ENCODE measurements around the gene EID3. TPM values are rescaled to one million over a fixed set of nuclear protein-coding genes. Genes with fewer than 3 reads are reported as not detected.
"Not testable (repeated sequence)": the region's sequence is repeated elsewhere in the genome, so short reads cannot be mapped to it uniquely, and the experiment has no call there.

EID3 gene
- total RNA-seq, 1 experiment from 2014 or later: 3.2 TPM

- ChIA-PET CTCF (interaction anchor here (0.6 kb wide), 1 partner anchor 153 kb away, joined by 5 read pairs; no protein-coding TSS in a partner anchor), POLR2A (interaction anchor here (0.8 kb wide), 1 partner anchor 65 kb away, joined by 3 read pairs; no protein-coding TSS in a partner anchor)
- no peaks in the 10 kb centered on the region for H3K9me3 ChIP-seq
- no TSS peak for BruUV-seq (replicated peaks)
- H3K4me3 ChIP-seq (ENCODE audit: low read depth, low read length): no peak overlapping the region
- Mint-ChIP-seq H3K36me3 (ENCODE audit: insufficient read depth, unreplicated experiment) (peaks cover 62% of the 10 kb centered on the region), H3K27ac (ENCODE audit: unreplicated experiment) (no peak overlapping the region), H3K4me1 (ENCODE audit: low read depth, unreplicated experiment) (peaks cover 18% of the 10 kb centered on the region), H3K27me3 (ENCODE audit: insufficient read depth, unreplicated experiment) (no peaks in the 10 kb centered on the region), H3K4me3 (ENCODE audit: unreplicated experiment) (no peak overlapping the region), H3K9me3 (ENCODE audit: unreplicated experiment) (no peaks in the 10 kb centered on the region)
- DNase-seq: no peak
- no peaks in the 10 kb centered on the region; the same call in 1 of the 2 replicates for H3K36me3 ChIP-seq (ENCODE audit: control insufficient read depth, insufficient read depth, low read length)
- intact Hi-C loops (cut with micrococcal nuclease; ENCODE audit: unreplicated experiment): no loop called here
- no peak for TF ChIP-seq CTCF (IDR thresholded peaks at IDR 0.05; ENCODE audit: insufficient read depth in 1 of 2, low read depth in 1 of 2, low read length in 1 of 2, severe bottlenecking in 1 of 2, unreplicated experiment in 1 of 2)
- H3K27me3 ChIP-seq (replicated peaks; ENCODE audit: control insufficient read depth, insufficient read depth, low read length): no peaks in the 10 kb centered on the region
- peaks cover 21% of the 10 kb centered on the region; the same call in 1 of the 2 replicates for H3K4me1 ChIP-seq
These were observed 11.5 kb upstream of the EID3 start for GRCh38 chr12:104291867-104292524.

- no peak overlapping the region for H3K4me3 ChIP-seq (ENCODE audit: low read depth, low read length)
- Mint-ChIP-seq H3K27ac (ENCODE audit: unreplicated experiment) (no peak overlapping the region), H3K4me3 (ENCODE audit: unreplicated experiment) (no peak overlapping the region), H3K27me3 (ENCODE audit: insufficient read depth, unreplicated experiment) (no peaks in the 10 kb centered on the region), H3K9me3 (ENCODE audit: unreplicated experiment) (no peaks in the 10 kb centered on the region), H3K4me1 (ENCODE audit: low read depth, unreplicated experiment) (peaks cover 18% of the 10 kb centered on the region), H3K36me3 (ENCODE audit: insufficient read depth, unreplicated experiment) (peaks cover 64% of the 10 kb centered on the region)
- no peaks in the 10 kb centered on the region for H3K27me3 ChIP-seq (replicated peaks; ENCODE audit: control insufficient read depth, insufficient read depth, low read length)
- ChIA-PET POLR2A (no interaction called here), CTCF (interaction anchor here (0.6 kb wide), 1 partner anchor 155 kb away, joined by 5 read pairs; no protein-coding TSS in a partner anchor)
- BruUV-seq (replicated peaks): no TSS peak
- DNase-seq: no peak
- intact Hi-C loops (cut with micrococcal nuclease; ENCODE audit: unreplicated experiment): no loop called here
- peaks cover 21% of the 10 kb centered on the region; the same call in 1 of the 2 replicates for H3K4me1 ChIP-seq
- H3K36me3 ChIP-seq (ENCODE audit: control insufficient read depth, insufficient read depth, low read length): no peaks in the 10 kb centered on the region; the same call in 1 of the 2 replicates
- TF ChIP-seq CTCF (IDR thresholded peaks at IDR 0.05; ENCODE audit: insufficient read depth in 1 of 2, low read depth in 1 of 2, low read length in 1 of 2, severe bottlenecking in 1 of 2, unreplicated experiment in 1 of 2): no peak
- H3K9me3 ChIP-seq: no peaks in the 10 kb centered on the region
These were observed 10.4 kb upstream of the EID3 start for GRCh38 chr12:104292872-104293794.

GRCh38 chr12:104294158-104294859, 9.2 kb upstream of the EID3 start:
- H3K27me3 Mint-ChIP-seq (ENCODE audit: insufficient read depth, unreplicated experiment); BruUV-seq (replicated peaks); CTCF ChIA-PET; H3K4me3 ChIP-seq (ENCODE audit: low read depth, low read length); H3K4me3 Mint-ChIP-seq (ENCODE audit: unreplicated experiment); POLR2A ChIA-PET; H3K9me3 ChIP-seq; H3K36me3 ChIP-seq (ENCODE audit: control insufficient read depth, insufficient read depth, low read length); H3K27me3 ChIP-seq (replicated peaks; ENCODE audit: control insufficient read depth, insufficient read depth, low read length); H3K9me3 Mint-ChIP-seq (ENCODE audit: unreplicated experiment): not testable (repeated sequence)
- peak; percentile 15 to 19 for TF ChIP-seq CTCF (IDR thresholded peaks at IDR 0.05; ENCODE audit: insufficient read depth in 1 of 2, low read depth in 1 of 2, low read length in 1 of 2, severe bottlenecking in 1 of 2, unreplicated experiment in 1 of 2)
- peak; percentile 63 to 65 for DNase-seq
- intact Hi-C loops (cut with micrococcal nuclease; ENCODE audit: unreplicated experiment): loop anchor here (1.0 kb wide), 1 partner anchor 93 kb away; no protein-coding TSS in a partner anchor
- peaks cover 18% of the 10 kb centered on the region for H3K4me1 Mint-ChIP-seq (ENCODE audit: low read depth, unreplicated experiment)
- H3K27ac Mint-ChIP-seq (ENCODE audit: unreplicated experiment): peak overlapping the region; percentile 39
- peaks cover 63% of the 10 kb centered on the region for H3K36me3 Mint-ChIP-seq (ENCODE audit: insufficient read depth, unreplicated experiment)
- peaks cover 21% of the 10 kb centered on the region; the same call in 1 of the 2 replicates for H3K4me1 ChIP-seq

All from Caco-2 (cell line).